Karpas-422 (cell line): Measurements from ENCODE around the gene CIITA. TPM values are rescaled to one million over a fixed set of nuclear protein-coding genes. Genes with fewer than 3 reads are reported as not detected.
A peak's percentile ranks its signal among the peaks of the same experiment; 100 is the strongest.

Experiments used
- DNase-seq: peaks from one replicate; pipeline ENCODE4 v3.0.0-alpha.2; 2015
- H2AFZ ChIP-seq: fragments of 200-600 bp; sonication (generic); 2 replicates; pipeline ENCODE4 v1.6.1; 2014; ENCODE audit warnings: antibody characterized with exemption, low read length, mixed read lengths
- H3K27ac ChIP-seq: fragments of 200-600 bp; sonication (generic); 2 replicates; pipeline ENCODE4 v1.5.1; 2014; ENCODE audit warnings: mild to moderate bottlenecking, low read length, moderate library complexity
- H3K27me3 ChIP-seq: fragments of 200-600 bp; sonication (generic); 2 replicates; pipeline ENCODE4 v1.6.1; 2014; ENCODE audit warnings: low read length, mixed read lengths
- H3K36me3 ChIP-seq: fragments of 200-600 bp; sonication (generic); 2 replicates; pipeline ENCODE4 v1.6.1; 2014; ENCODE audit warnings: low read length, mixed read lengths; ENCODE audit not compliant: insufficient read depth
- H3K4me1 ChIP-seq: fragments of 200-600 bp; sonication (generic); 2 replicates; pipeline ENCODE4 v1.6.1; 2014; ENCODE audit warnings: mild to moderate bottlenecking, low read length, mixed read lengths
- H3K4me2 ChIP-seq: fragments of 200-600 bp; sonication (generic); 2 replicates; pipeline ENCODE4 v1.6.1; 2014; ENCODE audit warnings: low read length, low read depth, mild to moderate bottlenecking; ENCODE audit not compliant: poor library complexity, severe bottlenecking
- H3K4me3 ChIP-seq: fragments of 200-600 bp; sonication (generic); 2 replicates; pipeline ENCODE4 v1.5.1; 2014; ENCODE audit warnings: mild to moderate bottlenecking, antibody characterized with exemption, low read length, mixed read lengths
- H3K79me2 ChIP-seq: fragments of 200-600 bp; sonication (generic); 2 replicates; pipeline ENCODE4 v1.6.1; 2014; ENCODE audit warnings: mild to moderate bottlenecking, low read length, mixed read lengths
- H3K9ac ChIP-seq: fragments of 200-600 bp; sonication (generic); 2 replicates; pipeline ENCODE4 v1.6.0; 2014; ENCODE audit warnings: low read length
- H3K9me2 ChIP-seq: fragments of 200-600 bp; sonication (generic), shearing (Covaris generic); replicated peaks from 2 replicates; pipeline ENCODE4 v1.6.0; 2014; ENCODE audit warnings: mild to moderate bottlenecking, low read length, moderate library complexity; ENCODE audit not compliant: insufficient read depth
- H3K9me3 ChIP-seq: fragments of 300-700, 200-600 bp; sonication (generic); 2 replicates; pipeline ENCODE4 v1.6.1; 2014; ENCODE audit warnings: low read length, mixed read lengths
- H4K20me1 ChIP-seq: fragments of 200-600 bp; sonication (generic); 2 replicates; pipeline ENCODE4 v1.6.1; 2014; ENCODE audit warnings: mild to moderate bottlenecking, antibody characterized with exemption, low read length, low read depth; ENCODE audit not compliant: insufficient read depth
- total RNA-seq: library from RNA; depleted of rRNA; stranded (reverse); fragments of >200 nt; shearing (Covaris generic); gene quantifications from 2 replicates; pipeline ENCODE4 v1.2.3, GENCODE V29; 2014; ENCODE audit warnings: low replicate concordance

Gene CIITA
- total RNA-seq, 1 experiment from 2014 or later, result 66.2 TPM

DNA sequence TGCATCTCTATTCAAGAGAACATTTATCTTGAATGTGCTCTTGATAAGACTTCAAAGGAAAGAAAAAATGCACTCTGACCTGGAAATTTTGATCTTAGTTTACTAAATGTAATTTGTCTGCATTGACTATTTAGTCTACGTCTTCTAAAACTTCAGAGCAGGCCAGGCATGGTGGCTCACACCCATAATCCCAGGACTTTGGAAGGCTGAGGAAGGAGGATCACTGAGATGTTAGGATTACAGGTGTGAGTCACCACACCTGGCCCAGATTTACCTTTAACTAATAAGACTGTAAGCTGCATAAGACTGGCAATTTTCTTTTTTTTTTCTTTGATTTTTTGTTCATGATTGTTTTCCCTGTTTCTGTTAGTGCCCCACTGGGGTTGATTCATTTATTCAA is 18.8 kb upstream of the CIITA start:
- no peak for DNase-seq
- Histone ChIP-seq H3K9me2 (no peaks in the 10 kb centered on the region), H3K4me2 (no peak overlapping the region)

GRCh38 chr16:10859020-10859419 is 18.0 kb upstream of the CIITA start:
- Histone ChIP-seq H3K9me2 (no peaks in the 10 kb centered on the region), H3K79me2 (no peaks in the 10 kb centered on the region), H3K9ac (no peak overlapping the region), H3K4me3 (no peak overlapping the region), H3K4me2 (no peak overlapping the region), H3K9me3 (no peaks in the 10 kb centered on the region), H4K20me1 (no peaks in the 10 kb centered on the region), H3K4me1 (no peaks in the 10 kb centered on the region), H3K27ac (no peak overlapping the region), H3K27me3 (no peaks in the 10 kb centered on the region), H3K36me3 (no peaks in the 10 kb centered on the region), H2AFZ (no peak overlapping the region)
- no peak for DNase-seq

More for the DNA sequence above, 18.8 kb upstream of the CIITA start:
- Histone ChIP-seq H3K4me3 (no peak overlapping the region), H3K36me3 (no peaks in the 10 kb centered on the region), H3K9me3 (no peaks in the 10 kb centered on the region), H4K20me1 (no peaks in the 10 kb centered on the region), H2AFZ (no peak overlapping the region), H3K4me1 (no peaks in the 10 kb centered on the region), H3K27me3 (no peaks in the 10 kb centered on the region), H3K9ac (no peak overlapping the region), H3K79me2 (no peaks in the 10 kb centered on the region), H3K27ac (no peak overlapping the region)

- H4K20me1 ChIP-seq, result no peaks in the 10 kb centered on the region
- no peaks in the 10 kb centered on the region for H3K79me2 ChIP-seq
- H3K4me2 ChIP-seq, result no peak overlapping the region
- H3K9ac ChIP-seq, result no peak overlapping the region
- H2AFZ ChIP-seq, result no peak overlapping the region
- no peaks in the 10 kb centered on the region for H3K9me2 ChIP-seq
- H3K36me3 ChIP-seq, result no peaks in the 10 kb centered on the region
- H3K9me3 ChIP-seq, result no peaks in the 10 kb centered on the region
- no peak for DNase-seq
- peaks cover under 1% of the 10 kb centered on the region; the same call in 1 of the 2 replicates for H3K4me1 ChIP-seq
- H3K27ac ChIP-seq, result no peak overlapping the region
- H3K27me3 ChIP-seq, result no peaks in the 10 kb centered on the region
- no peak overlapping the region for H3K4me3 ChIP-seq
Observed at GRCh38 chr16:10859658-10860057, 17.3 kb upstream of the CIITA start.

- no peaks in the 10 kb centered on the region for H3K36me3 ChIP-seq
- no peaks in the 10 kb centered on the region for H4K20me1 ChIP-seq
- H3K79me2 ChIP-seq, result no peaks in the 10 kb centered on the region
- peak; percentile 38 for DNase-seq
- H3K9ac ChIP-seq, result no peak overlapping the region
- peaks cover 28% of the 10 kb centered on the region for H3K4me1 ChIP-seq
- H3K9me3 ChIP-seq, result no peaks in the 10 kb centered on the region
- H3K27ac ChIP-seq, result no peak overlapping the region
- H3K9me2 ChIP-seq, result no peaks in the 10 kb centered on the region
- no peaks in the 10 kb centered on the region for H3K27me3 ChIP-seq
- no peak overlapping the region for H3K4me2 ChIP-seq
- H3K4me3 ChIP-seq, result no peak overlapping the region
- H2AFZ ChIP-seq, result no peak overlapping the region
Observed at GRCh38 chr16:10862438-10862837, 14.6 kb upstream of the CIITA start.

DNA sequence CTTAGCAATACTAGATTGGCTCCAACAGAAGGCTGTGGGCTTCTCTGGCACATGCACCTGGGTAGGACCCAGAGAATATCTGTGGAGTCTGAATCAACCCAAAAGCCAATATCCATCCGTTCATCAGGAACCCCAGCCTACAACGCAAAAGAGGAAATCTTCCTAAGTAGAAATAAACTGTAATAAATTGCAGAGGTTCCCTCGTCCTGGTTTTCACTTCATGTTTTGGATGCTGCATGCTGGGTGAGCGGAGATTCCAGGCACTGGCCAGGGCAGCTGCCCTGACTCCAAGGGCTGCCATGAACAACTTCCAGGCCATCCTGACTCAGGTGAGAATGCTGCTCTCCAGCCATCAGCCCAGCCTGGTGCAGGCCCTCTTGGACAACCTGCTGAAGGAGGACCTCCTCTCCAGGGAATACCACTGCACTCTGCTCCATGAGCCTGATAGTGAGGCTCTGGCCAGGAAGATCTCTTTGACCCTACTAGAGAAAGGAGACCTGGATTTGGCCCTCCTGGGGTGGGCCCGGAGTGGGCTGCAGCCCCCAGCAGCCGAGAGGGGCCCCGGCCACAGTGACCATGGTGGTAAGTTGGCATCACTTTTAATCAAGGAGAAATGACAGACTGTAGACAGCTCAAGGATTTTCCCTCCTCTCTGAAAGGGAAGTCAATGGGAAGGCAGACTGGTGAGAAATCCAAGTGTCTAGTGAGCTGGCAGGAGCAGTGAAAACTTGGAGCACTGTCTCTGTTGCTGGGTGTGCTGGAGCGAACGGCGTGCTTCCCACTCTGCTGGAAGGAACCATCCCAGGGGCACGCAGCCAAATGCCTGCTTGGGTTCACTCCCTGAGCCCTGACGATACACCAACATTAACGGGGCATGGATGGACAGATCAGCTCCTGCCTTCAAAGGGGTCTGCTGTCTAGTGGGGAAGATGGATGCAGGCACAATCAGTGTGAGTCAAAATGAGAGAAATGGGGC is 10.7 kb upstream of the CIITA start:
- Histone ChIP-seq H3K9me3 (no peaks in the 10 kb centered on the region), H3K9me2 (no peaks in the 10 kb centered on the region), H3K27ac (no peak overlapping the region), H3K4me2 (no peak overlapping the region), H3K4me1 (peaks cover 66% of the 10 kb centered on the region), H3K9ac (no peak overlapping the region), H3K27me3 (no peaks in the 10 kb centered on the region), H2AFZ (no peak overlapping the region), H3K79me2 (no peaks in the 10 kb centered on the region), H3K4me3 (no peak overlapping the region), H3K36me3 (no peaks in the 10 kb centered on the region), H4K20me1 (no peaks in the 10 kb centered on the region)
- DNase-seq, result peak; percentile 27

- Histone ChIP-seq H3K36me3 (no peaks in the 10 kb centered on the region), H3K27ac (no peak overlapping the region), H3K4me3 (peak overlapping the region; percentile 45; the same call in 1 of the 2 replicates), H3K4me1 (peaks cover 75% of the 10 kb centered on the region), H4K20me1 (no peaks in the 10 kb centered on the region), H3K27me3 (no peaks in the 10 kb centered on the region), H3K79me2 (no peaks in the 10 kb centered on the region), H2AFZ (no peak overlapping the region), H3K9ac (peak overlapping the region; percentile 51), H3K4me2 (peak overlapping the region; percentile 70), H3K9me2 (no peaks in the 10 kb centered on the region), H3K9me3 (no peaks in the 10 kb centered on the region)
- peak; percentile 69 for DNase-seq
Observed at GRCh38 chr16:10867199-10867598, 9.8 kb upstream of the CIITA start.

GRCh38 chr16:10868104-10868595 is 8.9 kb upstream of the CIITA start:
- Histone ChIP-seq H3K9me3 (no peaks in the 10 kb centered on the region), H3K9me2 (no peaks in the 10 kb centered on the region), H3K4me2 (peak overlapping the region; percentile 70), H3K9ac (peak overlapping the region; percentile 59), H3K27me3 (no peaks in the 10 kb centered on the region), H3K27ac (peak overlapping the region; percentile 78), H3K4me1 (peaks cover 75% of the 10 kb centered on the region), H4K20me1 (no peaks in the 10 kb centered on the region), H3K79me2 (no peaks in the 10 kb centered on the region), H2AFZ (no peak overlapping the region), H3K36me3 (no peaks in the 10 kb centered on the region), H3K4me3 (peak overlapping the region; percentile 57; the same call in 1 of the 2 replicates)
- no peak for DNase-seq

DNA sequence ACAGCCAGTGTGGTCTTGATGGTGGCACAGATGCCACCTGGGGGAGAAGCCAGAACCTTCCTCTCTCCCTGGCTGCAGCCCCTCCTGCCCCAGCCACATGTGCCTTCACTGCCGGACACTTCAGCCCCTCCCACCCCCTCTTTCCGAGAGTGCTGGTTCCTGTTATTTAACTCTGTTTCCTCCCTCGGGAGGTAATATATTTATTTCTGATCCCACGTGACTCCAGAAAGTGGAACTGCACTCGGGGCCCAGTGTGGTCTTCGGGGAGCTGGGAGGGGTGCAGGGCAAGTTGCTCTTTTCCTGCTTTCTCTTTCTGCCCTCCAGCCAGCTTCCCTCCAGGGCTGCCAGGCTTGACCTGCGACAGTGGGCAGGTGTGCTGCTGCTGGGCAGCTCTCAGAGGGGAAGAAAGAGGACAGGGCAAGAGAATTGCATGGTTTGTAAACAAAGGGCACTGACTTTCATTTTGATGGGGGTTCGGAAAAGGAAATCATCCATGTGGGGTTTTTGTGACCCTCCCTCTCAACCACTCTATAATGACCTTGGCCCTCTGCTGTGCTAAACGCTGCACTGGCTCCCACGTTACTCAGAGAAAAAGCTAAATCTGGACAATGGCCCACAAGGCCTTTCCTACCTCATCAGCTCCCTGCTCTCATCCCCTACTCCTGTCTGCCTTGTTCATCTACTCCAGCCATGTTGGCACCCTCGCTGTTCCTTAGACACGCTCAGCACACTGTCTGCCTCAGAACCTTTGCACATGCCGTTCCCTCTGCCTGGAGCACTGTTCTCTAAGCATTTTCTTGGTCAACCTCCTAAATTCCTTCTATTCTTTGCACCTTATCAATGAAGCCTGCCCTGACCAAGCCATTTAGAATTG is 8.2 kb upstream of the CIITA start:
- H3K4me2 ChIP-seq, result peak overlapping the region; percentile 70
- peak overlapping the region; percentile 57 for H3K4me3 ChIP-seq
- no peak overlapping the region for H2AFZ ChIP-seq
- peaks cover 75% of the 10 kb centered on the region for H3K4me1 ChIP-seq
- H3K79me2 ChIP-seq, result no peaks in the 10 kb centered on the region
- H3K9me3 ChIP-seq, result no peaks in the 10 kb centered on the region
- no peaks in the 10 kb centered on the region for H3K36me3 ChIP-seq
- H3K27ac ChIP-seq, result peak overlapping the region; percentile 78
- H3K9me2 ChIP-seq, result no peaks in the 10 kb centered on the region
- H4K20me1 ChIP-seq, result no peaks in the 10 kb centered on the region
- H3K9ac ChIP-seq, result peak overlapping the region; percentile 59
- peak; percentile 96 for DNase-seq
- H3K27me3 ChIP-seq, result no peaks in the 10 kb centered on the region
